ENCODE measurements around the gene DNAH7.

The DNAH7 gene

DNA sequence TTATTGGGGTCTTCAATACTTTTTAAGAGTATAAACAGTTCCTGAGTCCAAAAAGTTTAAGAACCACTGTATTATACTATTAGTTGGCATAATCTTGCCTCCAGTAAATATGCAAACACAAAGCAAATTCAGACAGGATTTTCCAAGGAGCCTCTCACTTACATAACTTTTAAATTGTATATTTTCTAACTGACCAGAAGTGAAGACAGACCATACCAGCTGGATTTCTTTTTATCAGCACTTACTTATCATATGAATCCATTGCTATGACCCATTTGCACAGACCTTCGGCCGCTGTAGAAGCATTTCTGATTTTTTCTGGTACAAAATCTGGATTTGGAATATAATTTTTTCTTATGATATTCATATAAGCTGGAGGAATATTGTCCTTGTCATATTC, 211.5 kb downstream of the DNAH7 start:
- no peak for DNase-seq

DNA sequence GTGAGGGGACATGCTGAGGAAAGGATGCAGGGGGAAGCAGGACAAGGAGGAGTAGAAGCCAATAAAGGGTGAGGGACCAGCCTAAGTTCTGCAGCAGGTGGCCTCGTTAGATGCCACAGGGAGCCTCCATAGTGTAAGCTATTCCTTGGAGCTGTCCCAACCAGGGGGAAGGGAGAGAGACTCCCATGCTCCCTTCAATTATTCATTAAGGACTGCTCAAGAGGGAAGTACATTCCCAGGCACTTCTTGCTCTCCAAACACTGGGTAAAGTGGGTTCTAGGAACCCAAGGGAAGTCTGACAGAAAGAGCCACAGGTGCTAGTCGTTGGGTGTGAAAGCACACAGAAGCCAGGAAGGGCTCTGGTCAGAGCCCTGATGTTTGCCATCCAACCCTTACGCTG, 217.9 kb downstream of the DNAH7 start:
- DNase-seq: no peak

DNA sequence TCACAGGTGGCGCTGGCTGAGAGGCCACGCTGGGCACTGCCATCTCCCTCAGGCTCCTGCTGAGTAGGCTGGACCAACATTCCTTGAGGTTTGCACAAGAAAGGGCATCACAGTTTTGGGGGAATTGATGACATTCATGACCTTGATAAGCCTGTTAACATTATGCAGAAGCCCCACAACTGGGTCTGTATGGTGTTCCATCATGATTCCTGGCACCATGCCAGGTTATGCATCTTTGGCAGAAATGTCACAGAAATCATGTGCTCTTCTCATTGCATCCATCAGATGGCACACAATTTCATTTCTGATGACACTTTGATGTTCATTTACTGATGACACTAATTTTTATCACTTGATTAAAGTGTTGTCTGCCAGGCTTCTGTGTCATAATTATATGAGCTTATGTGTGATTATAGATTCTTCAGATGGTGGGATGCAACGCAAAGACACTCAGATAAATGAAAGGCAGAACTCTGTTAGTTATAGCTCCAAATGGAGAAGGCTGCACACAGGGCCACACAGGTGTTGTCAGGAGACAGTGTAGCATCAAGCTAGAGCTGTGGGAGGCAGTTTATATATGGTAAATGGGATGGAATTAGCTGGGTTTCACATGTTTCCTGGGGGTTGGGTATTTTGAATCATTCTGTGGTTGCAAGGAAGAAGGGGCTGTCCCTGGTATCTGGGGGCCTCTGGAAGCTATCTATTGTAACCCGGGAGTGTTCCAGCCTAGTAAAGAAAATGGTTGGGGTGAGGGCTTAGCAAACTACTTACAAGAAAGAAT, 220.3 kb downstream of the DNAH7 start:
- DNase-seq: no peak

DNA sequence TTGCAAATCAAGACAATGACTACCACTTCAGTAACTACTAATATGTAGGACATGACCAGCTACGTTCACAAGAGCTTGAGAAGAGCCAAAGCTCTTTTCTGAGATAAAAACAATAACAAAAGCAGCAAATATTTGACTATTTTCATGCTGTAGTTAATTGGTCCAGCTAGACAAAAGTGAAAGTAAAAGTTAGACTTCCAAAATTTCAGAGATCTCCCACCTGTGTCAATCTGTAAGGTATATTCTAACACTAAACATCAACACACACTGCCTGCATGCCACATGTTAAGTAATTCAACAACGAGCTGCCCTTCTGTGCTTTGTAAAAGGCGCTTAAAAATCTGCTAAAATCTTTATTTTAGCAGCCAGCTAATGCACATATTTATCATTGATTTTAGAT, 225.7 kb downstream of the DNAH7 start:
- no peak for DNase-seq

DNA sequence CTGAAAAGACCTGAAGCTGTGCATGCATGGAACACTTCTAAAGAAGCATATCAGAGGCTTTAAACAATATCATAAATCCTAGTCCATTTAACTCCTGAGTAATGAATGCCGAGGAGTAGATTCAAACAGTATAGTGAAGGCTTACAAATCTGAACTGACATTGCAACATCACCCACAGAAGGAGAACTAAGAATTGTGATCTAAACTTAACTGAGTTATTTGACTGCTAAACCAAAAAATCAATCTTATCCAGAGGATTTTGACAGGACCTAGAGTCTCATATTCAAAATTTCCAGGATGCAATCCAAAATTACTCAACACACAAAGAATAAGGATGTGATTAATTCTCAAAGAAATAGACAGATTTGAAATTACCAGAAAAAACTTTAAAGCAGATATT, 230.6 kb downstream of the DNAH7 start:
- DNase-seq: no peak

GRCh38 chr2:195836002-195836401, 232.6 kb downstream of the DNAH7 start:
- no peak for DNase-seq

DNA sequence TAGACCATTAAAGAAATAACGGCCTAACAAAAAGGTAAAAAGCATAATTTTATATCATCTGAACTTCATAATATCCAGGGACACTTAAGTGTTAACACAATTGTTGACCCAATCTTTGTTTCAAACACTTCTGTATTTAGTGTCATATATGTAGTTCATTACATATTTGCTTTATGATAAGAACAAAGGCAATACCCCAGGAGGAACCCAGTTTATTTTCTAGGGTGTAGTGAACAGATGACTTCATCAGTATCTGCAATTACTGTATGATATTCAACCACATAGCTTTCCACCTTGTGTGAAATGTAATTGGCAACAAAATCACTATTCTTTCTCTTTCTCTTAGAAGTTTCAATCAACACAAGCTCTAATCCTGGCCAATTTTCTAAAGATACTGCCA, 233.8 kb downstream of the DNAH7 start:
- DNase-seq: no peak

DNA sequence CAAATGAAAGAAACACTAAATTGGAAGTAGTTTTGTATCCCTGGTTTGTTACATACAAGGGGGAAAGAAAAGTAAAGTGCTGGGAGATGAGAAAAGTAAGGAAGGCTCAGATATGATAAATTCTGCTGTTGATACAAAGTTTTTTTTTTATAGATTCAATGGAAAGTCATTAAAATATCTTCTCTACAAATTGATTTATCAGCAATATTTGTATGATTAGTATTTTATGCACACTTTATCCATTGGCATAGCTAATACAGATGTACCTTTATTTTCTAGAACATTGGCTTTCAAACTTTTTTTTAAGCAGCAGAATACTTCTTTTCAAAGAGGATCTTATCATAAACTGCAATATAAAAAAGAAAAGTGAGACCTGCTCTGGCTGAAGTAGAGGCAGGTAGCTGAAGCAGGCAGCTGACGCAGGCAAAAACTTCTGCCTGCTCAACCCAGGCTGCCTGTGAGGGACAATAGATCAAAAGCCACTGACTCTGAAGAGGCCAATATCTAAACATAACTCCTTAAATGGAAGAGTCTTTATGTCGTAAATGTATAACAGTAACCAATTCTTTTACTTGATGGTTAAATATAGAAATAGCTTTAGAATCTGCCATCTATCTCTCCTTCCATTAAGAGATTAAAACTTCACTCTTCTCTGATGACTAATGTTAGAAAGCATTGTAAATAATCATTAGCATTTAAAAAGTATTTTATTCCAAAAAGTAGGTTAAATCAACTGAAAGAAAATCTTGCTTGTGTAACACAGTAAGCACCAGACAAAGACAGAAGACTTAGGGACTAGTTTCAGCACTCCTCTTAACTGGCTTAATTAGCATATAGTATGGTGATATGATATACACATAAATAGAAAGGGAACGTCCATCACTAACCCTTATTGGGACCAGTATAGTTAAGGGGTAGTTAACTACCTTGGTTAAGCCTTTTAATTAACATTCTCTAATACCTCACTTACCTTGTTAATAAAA, 237.4 kb downstream of the DNAH7 start:
- no peak for DNase-seq

GRCh38 chr2:195824478-195824877, 244.2 kb downstream of the DNAH7 start:
- DNase-seq: no peak

DNA sequence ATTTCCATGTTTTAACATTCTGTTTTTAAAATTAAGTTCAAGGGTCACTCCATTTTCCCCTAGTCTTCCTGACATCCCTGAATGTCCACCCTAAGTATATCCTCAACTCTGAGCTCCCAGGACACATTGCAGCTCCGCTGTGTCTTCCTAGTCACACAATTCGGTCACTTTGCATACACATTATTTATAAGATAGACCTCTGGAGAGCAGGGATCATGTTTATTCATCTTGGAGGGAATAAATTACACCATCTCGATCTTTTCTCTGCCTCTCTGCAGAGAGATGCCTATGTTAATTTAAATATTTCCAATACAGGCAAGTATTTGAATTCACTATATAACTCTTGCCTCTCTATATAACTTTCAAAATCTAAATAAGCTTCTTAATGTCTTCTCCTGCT, 245.4 kb downstream of the DNAH7 start:
- no peak for DNase-seq

DNA sequence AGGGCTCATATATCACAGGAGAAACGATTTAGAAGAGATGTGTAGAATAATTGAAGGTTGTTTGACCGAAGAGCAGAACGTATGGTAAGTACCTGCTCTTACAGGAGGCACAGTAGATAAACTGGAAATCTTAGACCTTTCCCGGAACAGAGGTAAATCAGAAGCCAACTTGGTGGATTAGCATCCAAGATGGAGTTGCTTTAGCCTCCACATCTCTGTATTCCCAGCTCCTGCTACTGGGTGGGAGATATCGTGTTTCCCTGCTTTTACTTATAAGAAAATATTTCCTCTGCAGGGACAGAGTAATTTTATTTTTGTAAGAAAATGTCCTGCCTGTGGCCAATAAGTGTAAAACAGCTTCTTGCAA, 247.1 kb downstream of the DNAH7 start:
- no peak for DNase-seq

DNA sequence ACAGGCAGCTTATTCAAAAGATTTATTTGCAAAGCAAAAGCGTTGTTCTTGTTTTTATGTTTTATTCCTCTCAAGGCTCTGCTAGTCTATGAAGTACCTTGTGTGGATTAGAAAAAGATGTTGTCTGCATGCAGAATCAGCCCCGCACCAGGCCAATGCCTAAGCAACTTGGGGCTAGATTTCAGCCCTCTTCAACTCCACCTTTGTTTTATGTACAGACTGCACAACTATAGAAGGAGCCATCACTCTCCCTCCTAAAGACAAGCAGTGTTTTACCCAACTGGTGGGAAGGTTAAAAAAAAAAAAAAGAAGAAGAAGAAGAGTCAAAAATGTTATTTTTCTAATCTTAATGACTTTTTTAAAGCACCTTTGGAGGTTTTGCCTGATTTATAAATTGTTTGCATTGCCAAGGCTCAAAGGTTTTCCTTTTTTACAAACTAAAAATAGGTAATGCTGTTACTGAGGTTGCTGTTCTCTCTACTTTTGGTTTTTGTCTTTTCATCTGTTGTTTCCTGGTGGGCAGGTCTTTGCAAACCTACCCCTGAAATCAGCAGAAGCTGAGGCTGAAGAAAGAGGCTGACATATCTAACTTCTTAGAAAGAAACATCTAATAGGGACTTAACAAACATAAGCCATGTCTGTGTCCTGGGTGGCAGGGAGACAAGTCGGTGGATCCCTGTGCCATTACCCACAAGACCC, 247.6 kb downstream of the DNAH7 start:
- no peak for DNase-seq

DNA sequence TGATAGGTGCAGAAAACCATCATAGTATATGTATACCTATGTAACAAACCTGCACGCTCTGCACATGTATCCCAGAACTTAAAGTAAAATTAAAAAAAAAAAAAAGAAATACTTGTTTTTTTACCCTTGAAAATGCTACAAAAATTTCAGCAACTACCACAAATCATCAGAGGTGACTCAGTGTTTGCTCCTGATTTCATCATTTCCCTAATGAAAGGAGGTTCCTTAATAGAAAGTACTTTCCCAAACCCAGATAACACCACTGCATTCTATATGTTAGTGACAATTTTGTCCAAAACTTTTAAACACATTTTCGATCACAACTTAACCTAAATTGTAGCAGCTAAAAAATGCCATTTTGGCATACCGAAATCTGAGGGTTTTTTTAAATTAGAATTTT, 248.3 kb downstream of the DNAH7 start:
- DNase-seq: no peak

- no peak for DNase-seq
These were observed 249.4 kb downstream of the DNAH7 start for GRCh38 chr2:195819276-195819675.

DNA sequence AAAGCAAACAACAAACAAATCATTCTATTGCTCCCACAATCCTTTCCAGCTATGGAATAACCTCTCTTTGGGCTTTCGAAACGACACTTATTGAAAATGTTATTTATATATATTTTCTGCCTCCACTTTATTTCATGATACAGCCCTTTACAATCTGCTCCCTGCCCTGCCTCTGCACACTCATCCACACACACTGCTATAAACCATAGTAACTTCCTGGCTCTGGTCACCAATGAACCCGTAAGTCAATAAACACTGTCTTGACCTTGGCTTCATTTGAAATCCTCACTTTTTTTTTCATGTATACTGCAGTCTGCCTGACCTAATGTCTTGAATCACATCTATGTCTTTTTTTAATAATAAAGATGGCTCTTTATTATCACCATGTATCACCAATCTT, 250.1 kb downstream of the DNAH7 start:
- DNase-seq: no peak

DNA sequence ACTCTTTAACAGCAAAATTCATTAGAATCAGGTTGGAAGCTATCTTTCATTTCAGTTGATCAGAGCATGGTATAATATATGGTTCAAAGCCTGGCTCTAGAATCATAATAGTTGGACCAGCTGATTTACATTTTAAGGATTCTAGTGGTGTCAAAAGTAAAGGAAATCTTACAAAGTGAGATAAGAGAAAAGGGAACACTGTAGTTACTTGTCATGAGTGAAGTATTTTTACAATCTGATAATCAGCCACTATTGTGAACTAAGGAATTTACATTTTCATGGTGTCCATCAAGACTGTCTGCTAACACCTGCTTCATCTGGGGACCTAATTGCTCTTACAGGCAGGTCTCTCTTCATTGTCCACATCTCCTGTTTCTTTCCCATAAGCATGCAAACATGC, 250.5 kb downstream of the DNAH7 start:
- no peak for DNase-seq

DNA sequence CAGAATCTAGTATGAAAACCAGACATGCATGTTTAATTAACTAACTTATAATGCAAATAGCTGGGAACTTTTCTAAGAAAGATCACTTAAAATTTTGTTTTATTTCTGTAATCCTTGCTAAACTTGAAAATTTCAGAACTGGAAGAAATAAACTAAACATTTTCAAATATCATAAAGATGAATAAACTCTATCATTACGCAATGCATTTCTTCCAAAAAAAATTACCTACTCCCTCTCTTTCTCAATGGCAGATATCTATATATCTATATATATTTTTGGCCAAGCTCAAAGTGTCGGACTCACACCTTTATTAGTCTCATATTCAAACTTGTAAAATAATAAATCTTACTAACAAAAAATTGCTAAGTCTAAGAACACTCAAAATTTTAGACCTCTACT, 253.6 kb downstream of the DNAH7 start:
- no peak for DNase-seq

DNA sequence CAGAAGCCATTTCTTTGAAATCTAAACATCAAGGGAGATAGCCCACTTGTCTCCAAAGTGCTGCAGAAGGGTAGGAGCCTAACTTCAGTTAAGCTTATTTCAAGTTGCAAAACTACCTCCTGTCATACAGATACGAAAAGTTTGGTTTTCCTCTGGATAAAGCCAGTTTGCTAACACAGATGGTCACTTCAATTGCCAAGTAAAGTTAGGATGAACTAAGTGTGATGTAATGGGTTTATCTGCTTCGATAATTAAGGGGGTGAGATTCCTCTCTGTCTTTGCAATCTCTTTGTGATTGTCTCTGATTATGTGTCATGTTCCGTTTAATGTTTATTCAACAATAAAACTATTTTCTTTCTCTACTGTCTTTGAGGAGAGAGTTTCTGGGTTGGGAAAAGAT, 255.2 kb downstream of the DNAH7 start:
- no peak for DNase-seq

DNA sequence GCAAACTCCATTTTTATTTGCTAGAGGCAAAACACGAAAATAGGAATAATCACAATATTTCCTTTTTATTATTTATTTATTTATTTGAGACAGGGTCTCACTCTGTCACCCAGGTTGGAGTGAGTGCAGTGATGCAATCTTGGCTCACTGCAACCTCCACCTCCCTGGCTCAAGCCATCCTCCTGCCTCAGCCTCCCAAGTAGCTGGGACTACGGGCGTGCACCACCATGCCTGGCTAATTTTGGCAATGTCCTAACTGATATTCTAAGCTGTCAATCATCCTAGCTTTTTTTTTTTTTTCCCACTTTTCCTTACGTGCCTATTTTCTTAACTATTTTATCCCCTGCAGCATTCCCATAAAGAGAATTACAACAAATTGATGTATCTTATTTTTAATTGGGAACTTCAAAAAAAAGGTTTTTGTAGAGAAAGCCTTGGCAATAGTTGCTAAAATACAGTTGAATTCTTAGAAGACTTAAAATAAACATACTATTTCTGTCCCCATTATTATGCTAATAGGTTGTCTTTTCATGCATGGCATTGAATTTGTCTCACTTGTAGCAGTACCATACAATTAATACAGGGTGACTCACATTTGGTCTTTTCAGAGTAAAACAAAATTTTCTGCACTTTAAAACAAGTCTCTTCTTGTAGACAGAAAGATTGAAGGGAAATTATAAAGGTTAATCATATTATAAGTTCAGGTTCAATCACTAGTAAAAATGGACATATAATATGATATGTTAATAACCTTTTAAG, 258.1 kb downstream of the DNAH7 start:
- no peak for DNase-seq

DNA sequence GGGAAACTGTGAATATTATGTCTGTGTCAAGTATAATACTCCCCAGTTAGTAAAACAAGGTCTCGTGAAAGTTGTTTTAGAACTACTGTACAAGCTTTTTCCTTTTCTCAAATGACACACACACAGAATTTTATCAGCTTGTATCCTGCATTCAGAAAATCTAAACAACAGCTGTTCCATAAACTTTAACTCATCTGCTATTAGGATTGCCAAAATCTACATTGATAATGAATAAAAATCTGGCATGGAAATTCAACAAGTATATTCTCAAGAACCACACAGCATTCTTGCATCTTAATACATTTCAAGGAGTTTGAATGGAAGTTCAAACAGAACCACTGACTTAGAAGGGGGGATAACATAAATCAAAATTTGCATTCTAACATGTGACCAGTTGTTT, 260.4 kb downstream of the DNAH7 start:
- no peak for DNase-seq

- DNase-seq: no peak
These were observed 263.2 kb downstream of the DNAH7 start for GRCh38 chr2:195805283-195805976.

DNA sequence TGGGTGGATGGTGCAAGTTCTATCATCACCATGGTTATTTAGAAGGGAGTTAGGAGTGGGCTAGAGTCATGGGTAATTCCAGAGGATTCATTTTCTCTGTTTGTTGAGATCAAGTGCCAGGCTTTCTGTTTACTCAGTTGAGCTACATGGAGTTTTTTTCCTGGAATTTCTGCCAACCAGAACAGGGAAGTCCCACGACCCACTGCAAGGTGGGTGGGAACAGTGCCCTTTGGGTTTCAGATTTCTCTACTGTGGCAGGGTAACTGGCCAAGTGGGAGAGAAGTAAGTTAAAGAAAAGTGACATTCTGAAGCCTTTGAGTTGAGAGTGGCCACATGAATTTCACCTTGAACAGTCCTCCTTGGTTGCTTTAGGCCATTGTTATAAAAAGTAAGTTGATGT, 272.8 kb downstream of the DNAH7 start:
- no peak for DNase-seq

All from cerebellar nuclear complex (tissue), 1 donor.